AG10803 (cell line): ENCODE data around the gene AMH.

Experiments
- DNase-seq: peaks from one replicate; pipeline ENCODE4 v3.0.0; 2010; ENCODE audit warnings: low read depth
- H3K4me3 ChIP-seq: 2 replicates; pipeline ENCODE4 v1.5.1; 2011; ENCODE audit warnings: mild to moderate bottlenecking, low read length, control low read depth
- TF ChIP-seq, protein P1 (sequence below): conservative IDR thresholded peaks from 2 replicates; pipeline ENCODE4 v1.5.1; 2011; ENCODE audit warnings: mild to moderate bottlenecking, low read length, control low read depth, inconsistent platforms

Gene AMH

GRCh38 chr19:2242816-2243215 is 6.3 kb upstream of the AMH start:
- TF ChIP-seq, protein P1, sequence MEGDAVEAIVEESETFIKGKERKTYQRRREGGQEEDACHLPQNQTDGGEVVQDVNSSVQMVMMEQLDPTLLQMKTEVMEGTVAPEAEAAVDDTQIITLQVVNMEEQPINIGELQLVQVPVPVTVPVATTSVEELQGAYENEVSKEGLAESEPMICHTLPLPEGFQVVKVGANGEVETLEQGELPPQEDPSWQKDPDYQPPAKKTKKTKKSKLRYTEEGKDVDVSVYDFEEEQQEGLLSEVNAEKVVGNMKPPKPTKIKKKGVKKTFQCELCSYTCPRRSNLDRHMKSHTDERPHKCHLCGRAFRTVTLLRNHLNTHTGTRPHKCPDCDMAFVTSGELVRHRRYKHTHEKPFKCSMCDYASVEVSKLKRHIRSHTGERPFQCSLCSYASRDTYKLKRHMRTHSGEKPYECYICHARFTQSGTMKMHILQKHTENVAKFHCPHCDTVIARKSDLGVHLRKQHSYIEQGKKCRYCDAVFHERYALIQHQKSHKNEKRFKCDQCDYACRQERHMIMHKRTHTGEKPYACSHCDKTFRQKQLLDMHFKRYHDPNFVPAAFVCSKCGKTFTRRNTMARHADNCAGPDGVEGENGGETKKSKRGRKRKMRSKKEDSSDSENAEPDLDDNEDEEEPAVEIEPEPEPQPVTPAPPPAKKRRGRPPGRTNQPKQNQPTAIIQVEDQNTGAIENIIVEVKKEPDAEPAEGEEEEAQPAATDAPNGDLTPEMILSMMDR = no peak
- no peak overlapping the region for H3K4me3 ChIP-seq
- no peak for DNase-seq

DNA sequence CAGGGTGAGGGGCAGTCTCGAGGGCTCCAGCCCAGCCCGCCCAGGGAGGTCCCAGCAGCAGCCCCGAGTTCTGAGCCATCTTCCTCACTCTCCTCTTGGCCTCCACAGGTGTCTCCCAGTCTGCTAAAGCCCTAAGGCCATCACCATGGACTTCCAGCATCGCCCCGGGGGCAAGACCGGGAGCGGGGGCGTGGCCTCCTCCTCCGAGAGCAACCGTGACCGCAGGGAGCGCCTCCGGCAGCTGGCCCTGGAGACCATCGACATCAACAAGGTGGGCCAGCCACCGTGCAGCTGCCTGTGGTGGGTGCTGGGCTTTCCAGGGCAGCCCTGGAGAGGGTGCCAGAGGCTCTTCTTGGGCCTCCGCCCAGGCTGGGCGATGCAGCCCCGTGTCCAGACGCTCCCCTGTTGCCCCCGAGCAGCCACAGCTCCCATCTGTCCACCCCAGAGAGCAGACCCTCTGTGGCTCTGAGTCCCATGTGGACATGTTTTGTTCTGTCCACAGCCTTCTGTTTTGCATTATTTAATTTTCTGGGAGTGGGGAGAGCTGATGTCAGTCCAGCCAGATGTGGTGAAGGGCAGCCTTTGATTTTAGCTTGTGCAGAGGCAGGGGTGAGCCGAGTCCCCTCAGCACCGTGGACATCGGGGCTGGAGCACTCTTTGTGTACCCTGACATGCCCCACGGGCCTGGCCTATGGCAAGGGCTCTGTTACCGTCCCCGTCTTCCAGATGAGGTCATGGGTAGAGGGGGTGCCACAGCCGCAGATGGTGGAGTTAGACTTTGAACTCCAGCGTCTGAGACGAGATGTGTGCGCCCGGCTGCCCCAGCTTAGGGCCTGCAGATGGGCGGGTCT is 5.6 kb upstream of the AMH start:
- H3K4me3 ChIP-seq = no peak overlapping the region
- TF ChIP-seq, protein P1 = no peak
- no peak for DNase-seq

GRCh38 chr19:2244125-2244411 is 5.1 kb upstream of the AMH start:
- no peak overlapping the region for H3K4me3 ChIP-seq
- TF ChIP-seq, protein P1 = no peak
- DNase-seq = no peak

- DNase-seq = no peak
- TF ChIP-seq, protein P1 = no peak
- H3K4me3 ChIP-seq = no peak overlapping the region
Observed at GRCh38 chr19:2244486-2244885, 4.6 kb upstream of the AMH start.

- TF ChIP-seq, protein P1 = no peak
- no peak for DNase-seq
- H3K4me3 ChIP-seq = no peak overlapping the region
Observed at GRCh38 chr19:2245273-2245672, 3.9 kb upstream of the AMH start.

GRCh38 chr19:2246014-2246620 is 3.0 kb upstream of the AMH start:
- DNase-seq = no peak
- TF ChIP-seq, protein P1 = no peak
- no peak overlapping the region for H3K4me3 ChIP-seq

DNA sequence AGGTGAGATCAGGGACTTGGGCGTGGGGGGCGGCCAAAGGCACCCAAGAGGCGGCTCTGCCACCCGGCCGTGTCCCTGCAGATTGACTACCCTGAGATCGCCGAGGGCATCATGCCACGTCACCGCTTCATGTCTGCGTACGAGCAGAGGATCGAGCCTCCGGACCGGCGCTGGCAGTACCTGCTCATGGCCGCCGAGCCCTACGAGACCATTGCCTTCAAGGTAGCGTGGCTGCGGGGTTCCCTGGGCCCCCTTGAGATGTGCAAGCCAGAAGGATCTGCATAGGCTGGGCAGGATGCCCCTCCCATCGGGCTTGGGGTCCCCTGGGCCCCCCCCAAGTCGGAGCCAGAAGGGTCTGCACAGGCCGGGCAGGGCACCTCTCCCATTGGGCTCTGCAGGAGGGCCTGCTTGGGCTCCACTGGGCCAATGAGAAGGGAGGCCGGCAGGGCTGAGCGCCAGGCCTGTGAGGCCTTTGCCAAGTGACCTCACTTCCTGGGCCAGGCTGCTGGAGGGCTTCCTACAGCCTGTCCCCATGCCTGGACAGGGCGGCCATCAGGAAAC is 2.2 kb upstream of the AMH start:
- H3K4me3 ChIP-seq = no peak overlapping the region
- DNase-seq = peak; percentile 36
- TF ChIP-seq, protein P1 = no peak
